Neural cell (in vitro differentiated cells): ENCODE measurements around the gene RPS18. TPM values are rescaled to one million over a fixed set of nuclear protein-coding genes. Genes with fewer than 3 reads are reported as not detected.
"Not testable (repeated sequence)": the region's sequence is repeated elsewhere in the genome, so short reads cannot be mapped to it uniquely, and the experiment has no call there.

ENCODE experiments used
- H2AFZ ChIP-seq: fragments of 200-600, 300-800 bp; sonication (generic), shearing (Covaris generic); 2 replicates; pipeline ENCODE4 v1.6.0; 2014; ENCODE audit warnings: low read depth, mild to moderate bottlenecking, antibody characterized with exemption, low read length, moderate library complexity
- H3F3A ChIP-seq: fragments of 200-600 bp; shearing (Covaris generic); 2 replicates; pipeline ENCODE4 v1.6.1; 2016; ENCODE audit warnings: mild to moderate bottlenecking, moderate library complexity, mixed read lengths, antibody characterized with exemption, low read length; ENCODE audit not compliant: insufficient read depth, poor library complexity, severe bottlenecking
- H3K27ac ChIP-seq: fragments of 200-600, 300-800 bp; sonication (generic), shearing (Covaris generic); 2 replicates; pipeline ENCODE4 v1.5.1; 2014; ENCODE audit warnings: mild to moderate bottlenecking, low read length, moderate library complexity
- H3K27me3 ChIP-seq: fragments of 300-800, 200-600 bp; sonication (generic), shearing (Covaris generic); 2 replicates; pipeline ENCODE4 v1.6.0; 2014; ENCODE audit warnings: mild to moderate bottlenecking, low read depth, low read length, moderate library complexity; ENCODE audit not compliant: insufficient read depth
- H3K36me3 ChIP-seq: fragments of 300-800, 200-600 bp; sonication (generic), shearing (Covaris generic); 2 replicates; pipeline ENCODE4 v1.5.1; 2014; ENCODE audit warnings: mild to moderate bottlenecking, antibody characterized with exemption, low read length, moderate library complexity; ENCODE audit not compliant: insufficient read depth
- H3K4me2 ChIP-seq: fragments of 300-800, 200-600 bp; sonication (generic), shearing (Covaris generic); 2 replicates; pipeline ENCODE4 v1.6.0; 2014; ENCODE audit warnings: mild to moderate bottlenecking, low read length
- H3K4me3 ChIP-seq: fragments of 300-800, 200-600 bp; sonication (generic), shearing (Covaris generic); 2 replicates; pipeline ENCODE4 v1.5.1; 2014; ENCODE audit warnings: mild to moderate bottlenecking, low read length, moderate library complexity
- H3K79me2 ChIP-seq: fragments of 200-600 bp; shearing (Covaris generic); replicated peaks from 2 replicates; pipeline ENCODE4 v1.6.0; 2014; ENCODE audit warnings: mild to moderate bottlenecking, low read length, moderate library complexity; ENCODE audit not compliant: insufficient read depth
- H3K9ac ChIP-seq: fragments of 300-800, 200-600 bp; sonication (generic), shearing (Covaris generic); 2 replicates; pipeline ENCODE4 v1.6.1; 2016; ENCODE audit warnings: mild to moderate bottlenecking, low read length, mixed read lengths
- H3K9me2 ChIP-seq: fragments of 200-600 bp; shearing (Covaris generic); 2 replicates; pipeline ENCODE4 v1.6.1; 2016; ENCODE audit warnings: mild to moderate bottlenecking, low read length, mixed read lengths; ENCODE audit not compliant: insufficient read depth
- H3K9me3 ChIP-seq: fragments of 200-600, 300-800 bp; sonication (generic), shearing (Covaris generic); 2 replicates; pipeline ENCODE4 v1.6.1; 2016; ENCODE audit warnings: mild to moderate bottlenecking, mixed run types, low read length, moderate library complexity, mixed read lengths
- H4K20me1 ChIP-seq: fragments of 200-600 bp; shearing (Covaris generic); 2 replicates; pipeline ENCODE4 v1.6.1; 2016; ENCODE audit warnings: mild to moderate bottlenecking, mixed run types; ENCODE audit not compliant: insufficient read depth
- CTCF ChIP-seq: fragments of 450-650 bp; IDR thresholded peaks from 2 replicates; pipeline ENCODE4 v1.5.1; 2014; ENCODE audit warnings: antibody characterized with exemption, mild to moderate bottlenecking, moderate library complexity; ENCODE audit not compliant: poor library complexity, severe bottlenecking
- EP300 ChIP-seq: fragments of 450-650 bp; conservative IDR thresholded peaks from 2 replicates; pipeline ENCODE4 v1.6.1; 2014; ENCODE audit warnings: antibody characterized with exemption, mild to moderate bottlenecking, moderate library complexity; ENCODE audit not compliant: poor library complexity, severe bottlenecking
- EZH2 ChIP-seq: fragments of 200-600, 300-800 bp; shearing (Covaris generic), sonication (generic); IDR thresholded peaks from 2 replicates; pipeline ENCODE4 v1.6.1; 2014; ENCODE audit warnings: antibody characterized with exemption, low read length, borderline replicate concordance, mild to moderate bottlenecking; ENCODE audit not compliant: insufficient read depth, poor library complexity, severe bottlenecking
- MXI1 ChIP-seq: fragments of 450-650 bp; conservative IDR thresholded peaks from 2 replicates; pipeline ENCODE4 v1.6.1; 2014; ENCODE audit warnings: antibody characterized with exemption, mild to moderate bottlenecking; ENCODE audit not compliant: poor library complexity, severe bottlenecking
- POLR2AphosphoS5 ChIP-seq: IDR thresholded peaks from 2 replicates; pipeline ENCODE4 v1.6.1; 2012
- RAD21 ChIP-seq: fragments of 450-650 bp; conservative IDR thresholded peaks from 2 replicates; pipeline ENCODE4 v1.6.1; 2014; ENCODE audit warnings: antibody characterized with exemption, mild to moderate bottlenecking, moderate library complexity
- REST ChIP-seq: IDR thresholded peaks from 2 replicates; pipeline ENCODE4 v1.6.1; 2012; ENCODE audit warnings: borderline replicate concordance
- SMC3 ChIP-seq: fragments of 450-650 bp; conservative IDR thresholded peaks from 2 replicates; pipeline ENCODE4 v1.6.1; 2014; ENCODE audit warnings: antibody characterized with exemption, mild to moderate bottlenecking, moderate library complexity; ENCODE audit not compliant: poor library complexity
- TAF1 ChIP-seq: IDR thresholded peaks from 2 replicates; pipeline ENCODE4 v1.6.1; 2012; ENCODE audit warnings: low read depth
- polyA plus RNA-seq: library from polyadenylated mRNA; depleted of rRNA; stranded (reverse); fragments of >200 nt; gene quantifications from 2 replicates; pipeline ENCODE4 v1.2.3, GENCODE V29; 2014

Gene RPS18
- polyA plus RNA-seq, 1 donor from 2014 or later: 2,078 TPM

GRCh38 chr6:33273129-33273923, 1.5 kb downstream of the RPS18 start:
- Histone ChIP-seq H3F3A (no peaks in the 10 kb centered on the region), H3K4me3 (peak overlapping the region; percentile 71), H3K9me3 (no peaks in the 10 kb centered on the region), H3K9ac (peak overlapping the region; percentile 86), H3K9me2 (no peaks in the 10 kb centered on the region), H3K27ac (no peak overlapping the region), H2AFZ (no peak overlapping the region), H3K27me3 (no peaks in the 10 kb centered on the region), H4K20me1 (no peaks in the 10 kb centered on the region), H3K79me2 (peaks cover 19% of the 10 kb centered on the region), H3K4me2 (peak overlapping the region; percentile 97), H3K36me3 (no peaks in the 10 kb centered on the region)
- TF ChIP-seq EP300: no peak
- no peak for TF ChIP-seq REST
- no peak for TF ChIP-seq RAD21
- TF ChIP-seq MXI1: no peak

- TF ChIP-seq REST (no peak), RAD21 (no peak), EP300 (no peak), TAF1 (no peak), EZH2 (no peak), POLR2AphosphoS5 (no peak), CTCF (no peak), MXI1 (no peak), SMC3 (no peak)
- H3K4me2 ChIP-seq: no peak overlapping the region
- H3K9me2 ChIP-seq: no peaks in the 10 kb centered on the region
- no peak overlapping the region for H2AFZ ChIP-seq
- no peaks in the 10 kb centered on the region for H4K20me1 ChIP-seq
- peaks cover 19% of the 10 kb centered on the region for H3K79me2 ChIP-seq
- no peak overlapping the region for H3K27ac ChIP-seq
- H3F3A ChIP-seq: no peaks in the 10 kb centered on the region
- no peaks in the 10 kb centered on the region for H3K9me3 ChIP-seq
- H3K27me3 ChIP-seq: no peaks in the 10 kb centered on the region
- peak overlapping the region; percentile 22 for H3K4me3 ChIP-seq
- no peak overlapping the region for H3K9ac ChIP-seq
- no peaks in the 10 kb centered on the region for H3K36me3 ChIP-seq
Measured at GRCh38 chr6:33273924-33274902, 2.3 kb downstream of the RPS18 start.

- H2AFZ ChIP-seq, H3K36me3 ChIP-seq, H4K20me1 ChIP-seq, H3K9me3 ChIP-seq, H3F3A ChIP-seq, H3K9me2 ChIP-seq, H3K27me3 ChIP-seq: not testable (repeated sequence)
- Histone ChIP-seq H3K79me2 (peaks cover 19% of the 10 kb centered on the region), H3K4me2 (peak overlapping the region; percentile 75), H3K9ac (peak overlapping the region; percentile 81), H3K27ac (peak overlapping the region; percentile 77), H3K4me3 (peak overlapping the region; percentile 82)
Measured at GRCh38 chr6:33275795-33276580, 4.1 kb downstream of the RPS18 start.
